A673 (cell line): ENCODE measurements around the gene HMGCS2. TPM values are rescaled to one million over a fixed set of nuclear protein-coding genes. Genes with fewer than 3 reads are reported as not detected.

Source experiments
- BruUV-seq: library from RNA; stranded (reverse); fragments of 400-500 nt; replicated peaks from 2 replicates; lab custom pipeline; 2021; lab: Mats Ljungman, UMichigan
- CTCF ChIA-PET: fragments of 300-600 bp; sonication (Branson Sonifier 250); formaldehyde crosslinking; loops from one replicate; lab custom pipeline; 2022; ENCODE audit warnings: antibody characterized with exemption; lab: Charles Lee
- POLR2A ChIA-PET: fragments of 300-600 bp; sonication (Branson Sonifier 250); formaldehyde crosslinking; loops from one replicate; lab custom pipeline; 2022; ENCODE audit warnings: antibody characterized with exemption; ENCODE audit not compliant: low non-redundant PET; lab: Charles Lee
- DNase-seq: peaks from one replicate; pipeline ENCODE4 v3.0.0-alpha.2; 2015; ENCODE audit warnings: low spot score
- H3K27ac ChIP-seq: fragments of 200-600 bp; sonication (generic); 2 replicates; pipeline ENCODE4 v1.5.1; 2016; ENCODE audit warnings: mixed run types, low read depth, mild to moderate bottlenecking, mixed read lengths, antibody characterized with exemption, low read length; ENCODE audit not compliant: poor library complexity, severe bottlenecking
- H3K27me3 ChIP-seq: fragments of 200-600 bp; sonication (generic); replicated peaks from 2 replicates; pipeline ENCODE4 v1.6.1; 2017; ENCODE audit warnings: mixed run types, low read depth, mild to moderate bottlenecking, mixed read lengths, antibody characterized with exemption, low read length; ENCODE audit not compliant: insufficient read depth, poor library complexity
- H3K36me3 ChIP-seq: fragments of 200-600 bp; sonication (generic); 2 replicates; pipeline ENCODE4 v1.6.1; 2016; ENCODE audit warnings: mixed run types, mild to moderate bottlenecking, mixed read lengths, antibody characterized with exemption, low read length; ENCODE audit not compliant: insufficient read depth, poor library complexity, severe bottlenecking
- H3K4me1 ChIP-seq: fragments of 200-600 bp; sonication (generic); 2 replicates; pipeline ENCODE4 v1.6.1; 2017; ENCODE audit warnings: mixed run types, mild to moderate bottlenecking, mixed read lengths, antibody characterized with exemption, low read length; ENCODE audit not compliant: insufficient read depth, poor library complexity, severe bottlenecking
- H3K4me3 ChIP-seq: fragments of 200-600 bp; sonication (generic); 2 replicates; pipeline ENCODE4 v1.5.1; 2016; ENCODE audit warnings: low read depth, mixed run types, mild to moderate bottlenecking, mixed read lengths, low read length; ENCODE audit not compliant: poor library complexity, severe bottlenecking
- H3K9me3 ChIP-seq: fragments of 200-600 bp; sonication (generic); 2 replicates; pipeline ENCODE4 v1.6.1; 2016; ENCODE audit warnings: mixed run types, low read depth, mild to moderate bottlenecking, mixed read lengths, antibody characterized with exemption, low read length; ENCODE audit not compliant: poor library complexity, severe bottlenecking
- CTCF ChIP-seq: fragments of 300-800, 200-600 bp; sonication (generic); conservative IDR thresholded peaks from 2 replicates; pipeline ENCODE4 v1.5.1; 2017; ENCODE audit warnings: low read depth, mild to moderate bottlenecking, antibody characterized with exemption, low read length, moderate library complexity, mixed read lengths
- EZH2 ChIP-seq: fragments of 200-600 bp; sonication (generic); IDR thresholded peaks from 2 replicates; pipeline ENCODE4 v1.6.1; 2017; ENCODE audit warnings: borderline replicate concordance, low read depth, mild to moderate bottlenecking, mixed read lengths, antibody characterized with exemption, low read length; ENCODE audit not compliant: poor library complexity, severe bottlenecking
- intact Hi-C: fragments of 100-400 bp; cut with micrococcal nuclease; formaldehyde crosslinking; loops from one replicate; pipeline ENCODE4 v1.10.0; 2022; ENCODE audit not compliant: unreplicated experiment
- total RNA-seq: library from RNA; stranded (reverse); gene quantifications from 2 replicates; pipeline ENCODE4 v1.2.3, GENCODE V29; 2021

HMGCS2 gene
- total RNA-seq, 1 experiment from 2014 or later: not detected

- H3K4me3 ChIP-seq: no peak overlapping the region
- BruUV-seq: no TSS peak
- H3K27me3 ChIP-seq: no peaks in the 10 kb centered on the region
- ChIA-PET CTCF (no interaction called here), POLR2A (no interaction called here)
- H3K27ac ChIP-seq: no peak overlapping the region
- no peaks in the 10 kb centered on the region for H3K36me3 ChIP-seq
- no peaks in the 10 kb centered on the region for H3K9me3 ChIP-seq
- TF ChIP-seq EZH2 (no peak), CTCF (no peak)
- DNase-seq: no peak
- peaks cover 12% of the 10 kb centered on the region for H3K4me1 ChIP-seq
- intact Hi-C loops: no loop called here
Measured at GRCh38 chr1:119811985-119812557, 43.4 kb upstream of the HMGCS2 start.

- intact Hi-C loops: no loop called here
- Histone ChIP-seq H3K36me3 (no peaks in the 10 kb centered on the region), H3K9me3 (no peaks in the 10 kb centered on the region), H3K4me1 (peaks cover 5% of the 10 kb centered on the region), H3K27ac (no peak within 1 kb of the TSS), H3K27me3 (no peaks in the 10 kb centered on the region), H3K4me3 (no peak within 1 kb of the TSS)
- ChIA-PET POLR2A (no interaction called here), CTCF (no interaction called here)
- TF ChIP-seq EZH2 (no peak), CTCF (no peak)
- no peak for DNase-seq
- BruUV-seq: no TSS peak
Measured at GRCh38 chr1:119811387-119811786, 42.7 kb upstream of the HMGCS2 start, which contains the start of gene REG4. Gene REG4 (minus strand): TSS chr1:119811460. CDS start chr1:119808769, 2,691 bp downstream.

- Histone ChIP-seq H3K9me3 (no peaks in the 10 kb centered on the region), H3K27ac (no peak overlapping the region), H3K36me3 (no peaks in the 10 kb centered on the region), H3K4me3 (no peak overlapping the region), H3K4me1 (no peaks in the 10 kb centered on the region), H3K27me3 (no peaks in the 10 kb centered on the region)
- TF ChIP-seq EZH2 (no peak), CTCF (peak; percentile 98)
- peak; percentile 71 for DNase-seq
- ChIA-PET CTCF (interaction anchor here (0.6 to 0.9 kb wide), 3 partner anchors 21 to 200 kb away, joined by 3 to 4 read pairs (median 3); no protein-coding TSS in a partner anchor), POLR2A (interaction anchor here (0.6 kb wide), 1 partner anchor 13 kb away, joined by 3 read pairs; no protein-coding TSS in a partner anchor)
- intact Hi-C loops: loop anchor here (1.0 to 5.0 kb wide), 2 partner anchors 12 to 67 kb away; no protein-coding TSS in a partner anchor
- no TSS peak for BruUV-seq
Measured at GRCh38 chr1:119808972-119809550, 40.4 kb upstream of the HMGCS2 start.
